Renal pelvis (tissue), 4 donors: ENCODE data around the gene DLGAP1. TPM values are rescaled to one million over a fixed set of nuclear protein-coding genes. Genes with fewer than 3 reads are reported as not detected.

Experiments used
- DNase-seq: peaks from one replicate; pipeline ENCODE4 v3.0.0-alpha.2; 2013
- polyA plus RNA-seq, 3 donors: library from polyadenylated mRNA; unstranded; fragments of 120-200 nt; gene quantifications; one replicate each; pipeline ENCODE4 v1.2.1, GENCODE V29; 2013; ENCODE audit not compliant: insufficient read length in 3 of 3

DLGAP1 gene
- polyA plus RNA-seq, 3 donors: 4.7 to 5.1 (median 5.0) TPM

DNA sequence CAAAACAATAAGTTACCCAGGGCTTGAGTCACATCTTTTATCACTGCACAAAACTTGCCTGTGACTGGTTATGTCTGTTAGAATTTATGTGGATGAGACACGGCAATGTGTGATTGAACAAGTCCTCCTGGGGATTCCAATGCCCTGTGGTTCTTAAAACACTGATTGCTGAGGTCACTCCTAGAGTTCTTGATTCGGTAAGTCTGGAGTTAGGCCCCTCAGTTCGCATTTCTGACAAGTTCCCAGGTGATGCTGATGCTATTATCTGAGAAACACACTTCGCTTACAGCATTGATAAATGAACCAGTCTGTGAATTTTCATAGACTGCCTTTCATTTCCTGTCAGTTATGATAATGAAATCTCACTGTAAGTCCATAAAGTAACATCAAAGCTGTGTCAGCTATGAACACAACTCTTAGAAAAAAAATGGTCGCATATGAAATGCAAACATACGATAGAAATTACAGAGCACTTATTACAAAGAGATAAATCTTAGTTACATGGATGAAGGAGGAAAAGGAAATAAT lies 214.0 kb downstream of the DLGAP1 start:
- no peak for DNase-seq

DNA sequence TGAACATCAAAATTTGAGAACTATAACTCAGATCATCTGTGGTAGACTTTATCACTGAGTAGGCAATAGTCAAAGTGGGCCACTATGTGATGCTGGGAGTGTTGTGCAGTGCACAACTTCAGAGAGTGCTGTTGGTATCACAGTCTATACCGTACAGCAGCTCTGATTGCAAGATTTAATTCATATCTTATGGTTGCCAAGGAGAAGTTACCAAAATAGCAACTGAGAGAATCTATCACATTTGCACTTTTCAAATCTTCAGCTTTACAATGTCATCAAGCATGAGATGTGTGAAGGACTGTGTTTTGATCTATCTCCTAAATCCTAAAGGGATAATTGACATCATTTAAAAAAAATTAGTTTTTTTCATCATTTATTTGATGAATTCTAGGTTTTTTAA lies 216.1 kb downstream of the DLGAP1 start:
- DNase-seq: no peak

DNA sequence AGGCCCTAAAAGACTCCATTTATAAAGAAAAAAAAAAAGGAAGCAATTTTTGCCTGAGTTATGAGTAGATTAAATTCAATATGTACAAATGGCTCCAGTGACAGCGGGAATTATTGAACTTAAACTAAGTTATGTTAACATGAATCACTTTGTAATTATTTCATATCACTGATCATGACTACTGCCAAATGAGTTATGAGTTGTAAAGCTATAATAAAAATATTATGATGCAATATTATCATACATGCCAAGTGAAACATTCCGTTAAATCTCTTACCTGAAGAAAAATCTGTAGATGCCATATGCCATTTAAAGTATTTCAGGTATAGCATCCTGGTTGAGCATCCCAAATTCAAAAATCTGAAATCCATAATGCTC lies 217.5 kb downstream of the DLGAP1 start:
- no peak for DNase-seq

DNA sequence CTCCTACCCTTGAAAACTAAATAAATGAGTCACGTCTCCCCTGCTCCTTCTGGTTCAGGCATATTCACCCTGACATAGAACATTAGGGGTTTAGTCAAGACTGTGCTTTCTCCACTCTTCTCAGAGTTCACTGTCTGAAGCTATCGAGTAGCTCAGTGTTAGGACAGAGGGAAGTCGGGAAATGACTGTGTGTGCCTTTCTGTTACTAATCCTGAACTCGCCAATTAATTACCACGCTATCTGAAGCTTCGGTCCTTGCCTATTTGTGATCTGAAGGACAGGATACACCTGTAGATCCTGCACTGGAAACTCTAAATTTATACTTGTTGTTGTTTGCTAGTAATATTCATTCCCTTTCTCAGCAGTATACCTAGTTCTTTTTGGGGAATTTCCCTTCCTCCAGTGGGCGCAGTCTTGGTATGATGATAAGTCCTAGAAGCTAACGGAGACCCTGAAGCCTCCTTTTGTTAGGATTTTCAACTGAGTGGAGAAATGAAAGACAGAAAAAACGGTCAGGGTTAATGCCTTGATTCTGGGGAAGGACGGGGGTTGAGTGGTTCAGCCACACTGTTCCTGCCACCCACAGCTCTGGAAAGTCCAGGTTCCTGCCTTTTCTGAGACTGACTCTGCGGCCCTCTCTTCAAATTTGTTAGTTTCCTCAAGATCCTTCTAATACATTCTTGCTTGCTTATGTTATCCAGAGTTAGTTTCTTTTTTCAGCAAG lies 218.0 kb downstream of the DLGAP1 start:
- DNase-seq: no peak

DNA sequence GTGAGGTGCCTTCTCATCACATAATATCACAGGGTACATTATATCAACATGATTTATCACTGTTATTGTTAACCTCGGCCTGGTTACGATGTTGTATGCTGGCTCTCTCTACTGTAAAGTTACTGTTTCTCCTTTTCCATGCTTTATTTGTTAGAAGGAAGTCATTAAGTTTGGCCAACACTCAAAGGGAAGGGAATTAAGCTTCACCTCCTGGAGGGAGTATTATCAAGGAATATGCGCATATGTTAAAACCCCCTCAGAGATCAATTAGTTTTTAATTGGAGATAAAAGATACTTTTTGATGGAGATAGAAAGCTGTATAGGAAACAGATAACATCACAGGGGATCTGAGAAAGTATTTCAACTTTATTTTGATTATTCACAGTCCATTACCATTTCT lies 221.6 kb downstream of the DLGAP1 start:
- DNase-seq: no peak

DNA sequence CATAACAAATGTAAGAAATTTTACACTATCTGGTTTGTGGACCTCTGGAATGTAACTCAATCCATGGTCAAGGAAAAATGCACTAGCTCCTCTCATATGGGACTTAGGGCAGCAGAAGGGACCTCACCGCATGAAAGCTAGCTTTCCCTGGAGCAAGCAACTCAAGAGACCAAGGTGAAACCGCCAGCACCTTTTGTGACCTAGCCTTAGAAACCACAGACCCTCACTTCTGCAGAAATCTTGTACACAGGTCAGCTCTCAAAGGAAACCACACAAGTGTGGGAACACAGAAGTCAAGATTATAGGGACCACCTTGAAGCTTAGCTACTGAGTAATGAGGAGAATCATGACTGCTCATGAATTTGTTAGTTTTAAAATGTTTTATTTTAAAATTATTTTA lies 222.5 kb downstream of the DLGAP1 start:
- no peak for DNase-seq

DNA sequence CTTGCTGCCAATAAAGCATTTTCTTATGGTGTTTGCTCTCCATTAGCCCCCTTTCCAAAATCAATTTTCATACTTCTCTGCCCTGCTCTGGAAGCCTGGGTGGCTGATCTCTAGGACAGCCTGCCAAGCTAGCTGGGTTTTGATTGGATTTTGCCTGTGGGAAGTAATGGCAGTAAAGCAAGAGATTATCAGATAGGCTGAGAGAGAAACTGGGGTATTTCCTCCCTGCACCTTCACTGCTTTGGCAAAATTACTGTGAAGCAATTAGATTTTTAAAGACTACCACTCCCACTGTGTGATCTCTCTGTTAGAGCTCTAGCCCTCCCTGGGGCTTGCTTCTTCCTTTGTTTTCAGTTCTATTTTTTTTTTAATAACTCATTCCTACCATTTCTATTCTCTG lies 223.8 kb downstream of the DLGAP1 start:
- no peak for DNase-seq

DNA sequence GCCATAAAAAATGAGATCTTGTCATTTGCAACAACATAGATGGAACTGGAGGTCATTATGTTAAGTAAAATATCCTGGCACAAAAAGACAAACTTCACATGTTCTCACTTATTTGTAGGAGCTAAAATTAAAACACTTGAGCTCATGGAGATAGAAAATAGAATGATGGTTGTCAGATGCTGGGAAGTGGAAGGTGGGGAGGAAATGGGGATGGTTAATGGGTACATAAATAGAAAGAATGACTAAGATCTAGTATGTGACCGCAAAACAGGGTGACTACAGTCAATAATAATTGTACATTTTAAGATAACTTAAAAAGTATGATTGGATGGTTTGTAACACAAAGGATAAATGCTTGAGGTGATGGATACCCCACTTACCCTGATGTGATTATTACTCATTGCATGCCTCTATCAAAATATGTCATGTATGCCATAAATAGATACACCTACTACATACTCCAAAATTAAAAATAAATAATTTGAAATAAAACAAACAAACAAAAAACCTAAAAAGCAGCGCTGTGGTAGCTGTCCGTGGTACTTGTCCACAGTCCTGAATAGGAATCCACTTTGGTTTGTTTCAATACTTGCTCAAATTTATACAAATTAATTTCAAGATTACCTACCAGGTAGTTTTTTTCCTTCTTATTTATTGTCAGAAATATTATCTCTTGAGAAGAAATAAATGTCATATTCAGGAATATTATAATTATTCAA lies 224.5 kb downstream of the DLGAP1 start:
- DNase-seq: no peak

DNA sequence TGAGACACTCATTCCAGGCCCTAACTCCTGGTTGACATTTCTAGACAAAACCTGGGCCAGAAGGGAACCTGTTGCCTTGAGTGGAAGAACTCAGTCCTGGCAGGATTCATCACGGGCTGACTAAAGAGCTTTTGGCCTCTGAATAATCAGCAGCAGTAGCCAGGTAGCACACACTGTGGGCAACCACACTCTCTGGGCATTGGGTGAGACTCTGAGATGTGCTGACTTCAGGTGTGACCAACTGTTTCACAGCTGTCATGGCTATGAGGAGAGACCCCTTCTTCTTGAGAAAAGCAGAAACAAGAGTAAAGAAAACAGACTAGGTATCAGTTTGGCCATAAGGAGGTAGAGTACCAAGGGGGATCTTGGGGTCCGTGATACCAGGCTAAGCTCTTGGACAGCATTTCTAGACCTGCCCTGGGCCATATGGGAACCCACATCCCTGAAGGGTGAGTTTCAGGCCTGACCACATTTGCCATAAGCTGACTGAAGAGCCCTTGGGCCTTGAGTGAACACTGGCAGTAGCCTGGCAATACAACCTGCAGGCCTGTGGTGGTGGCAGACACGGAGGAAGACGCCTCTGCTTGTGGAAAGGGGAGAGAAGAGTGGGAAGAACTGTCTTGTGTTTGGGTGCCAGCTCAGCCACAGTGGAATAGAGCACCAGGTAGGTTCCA lies 230.9 kb downstream of the DLGAP1 start:
- no peak for DNase-seq

DNA sequence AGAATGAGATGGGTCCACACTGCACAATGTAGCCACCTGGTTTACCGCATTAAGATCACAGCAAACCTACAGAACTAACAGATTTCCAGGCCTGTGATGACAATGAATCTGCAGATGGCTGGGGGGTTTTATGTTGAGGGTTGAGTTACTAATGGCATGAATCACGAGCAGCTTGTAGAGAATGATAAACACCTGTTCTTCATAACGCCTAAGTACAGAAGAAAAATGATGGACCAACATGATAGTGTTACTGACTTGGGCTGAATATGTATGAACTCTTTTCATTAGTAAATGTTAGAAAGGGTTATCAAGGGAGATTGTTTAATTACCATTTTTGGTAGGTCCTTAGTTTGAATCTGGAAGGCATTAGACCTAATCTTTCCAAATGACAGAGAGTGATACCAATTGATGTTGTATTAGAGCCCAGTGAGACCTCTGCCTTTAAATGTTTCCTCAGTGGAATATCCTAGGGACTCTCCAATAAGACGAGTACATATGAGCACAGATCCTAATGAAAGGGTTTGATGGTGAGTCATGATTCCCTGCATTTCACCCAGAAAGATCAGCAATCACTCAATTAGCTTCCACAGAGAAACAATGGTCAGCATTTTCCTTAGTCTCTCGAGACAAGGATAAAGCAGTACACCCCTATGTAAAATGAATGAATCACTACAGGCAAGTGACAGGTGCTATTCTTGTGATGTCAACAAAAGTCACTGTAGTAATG lies 243.8 kb downstream of the DLGAP1 start:
- DNase-seq: no peak

DNA sequence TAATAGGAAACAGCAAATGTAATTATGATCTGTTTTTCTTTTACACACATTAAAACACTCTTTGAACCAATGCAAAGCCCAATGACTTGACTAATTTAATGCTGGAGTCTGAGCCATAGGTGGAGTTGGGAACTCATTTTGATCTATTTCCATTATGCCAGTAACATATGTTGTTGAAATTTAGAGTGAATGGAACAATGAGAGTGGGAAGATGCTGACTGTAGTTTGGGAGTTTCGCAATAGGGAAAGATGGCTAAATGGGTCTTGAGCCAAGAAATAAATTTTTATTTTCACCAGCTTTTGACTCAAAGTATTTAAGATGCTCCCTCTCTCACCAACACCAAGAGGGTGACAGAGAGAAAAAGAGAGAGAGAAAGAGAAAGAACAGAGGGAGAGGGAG lies 246.7 kb downstream of the DLGAP1 start:
- DNase-seq: no peak

DNA sequence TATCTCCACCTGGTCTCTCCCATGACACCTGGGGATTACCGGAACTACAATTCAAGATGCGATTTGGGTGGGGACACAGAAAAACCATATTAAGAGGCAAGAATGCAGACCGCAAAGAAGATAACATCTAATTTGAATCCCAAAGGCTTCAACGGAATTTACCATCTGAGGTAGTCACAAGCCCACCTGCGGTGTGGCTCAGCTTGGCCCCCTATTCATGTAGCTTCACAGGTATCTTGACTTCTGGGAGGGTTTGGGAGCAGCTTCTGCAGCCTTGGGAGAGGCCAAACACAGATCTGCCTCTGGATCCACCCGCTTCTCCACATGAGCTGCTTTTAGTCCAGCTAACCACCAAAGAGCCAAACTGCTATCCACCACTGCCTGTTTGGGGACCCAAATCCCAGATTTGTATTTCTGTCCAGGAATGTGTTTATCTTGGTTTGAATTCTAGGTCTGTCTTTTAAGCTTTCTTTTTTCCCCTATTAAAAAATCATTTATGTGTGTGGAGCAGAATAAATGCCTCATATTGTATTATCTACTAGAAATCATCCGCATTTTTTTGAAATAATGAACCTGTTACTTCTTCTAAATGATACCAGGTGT lies 247.6 kb downstream of the DLGAP1 start:
- no peak for DNase-seq

DNA sequence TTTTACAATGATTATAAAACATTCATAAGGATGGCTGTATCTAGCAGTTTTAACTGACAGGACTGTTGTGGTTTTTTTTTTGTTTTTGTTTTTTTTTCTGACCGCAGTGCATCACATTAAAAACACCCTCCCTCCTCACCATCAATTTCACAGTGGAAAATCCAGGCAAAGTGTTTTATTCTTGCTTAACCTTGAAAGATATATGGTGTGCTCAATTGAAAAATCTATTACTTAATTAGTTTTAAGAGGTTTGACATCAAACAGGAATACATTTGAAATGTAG lies 250.7 kb downstream of the DLGAP1 start:
- DNase-seq: no peak

DNA sequence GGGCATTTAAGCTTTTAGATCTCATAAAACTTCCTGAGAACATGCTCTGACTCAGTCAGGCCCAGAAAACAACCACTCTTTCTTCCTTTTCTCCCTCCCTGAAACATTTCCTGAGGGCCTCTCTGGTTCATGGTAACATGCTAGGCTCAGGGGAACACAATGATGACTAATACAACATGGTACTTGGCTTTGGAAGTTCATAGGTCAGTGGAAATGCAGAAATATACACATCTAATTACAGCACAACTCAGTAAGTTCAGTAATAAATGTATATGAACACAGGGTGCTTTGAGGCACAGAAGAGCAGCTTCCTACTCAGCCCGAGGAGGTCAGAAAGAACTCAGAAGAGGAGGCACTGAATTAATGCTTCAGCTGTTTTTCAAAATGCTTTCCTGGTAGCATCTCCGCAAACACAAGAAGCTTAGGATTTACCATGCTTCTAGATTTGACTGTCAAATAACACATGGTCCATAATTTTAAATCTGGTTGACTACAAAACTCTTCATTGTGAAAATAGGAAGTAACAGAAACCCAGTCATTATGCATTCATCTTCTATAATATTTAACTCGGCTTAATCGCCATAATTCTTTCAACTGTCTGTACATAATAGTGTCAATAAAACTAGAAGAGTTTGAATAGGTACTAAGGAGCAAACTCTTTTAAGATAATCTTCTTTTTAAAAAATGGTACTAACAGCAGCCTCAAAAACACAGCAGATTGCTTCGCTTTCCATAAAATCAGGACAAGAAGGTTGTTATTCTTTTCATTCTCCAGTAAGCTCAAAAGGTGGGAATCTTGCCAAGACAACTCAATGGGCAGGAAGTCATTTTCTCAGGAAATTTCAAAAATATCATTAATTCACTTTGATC lies 251.3 kb downstream of the DLGAP1 start:
- peak; percentile 54 for DNase-seq

DNA sequence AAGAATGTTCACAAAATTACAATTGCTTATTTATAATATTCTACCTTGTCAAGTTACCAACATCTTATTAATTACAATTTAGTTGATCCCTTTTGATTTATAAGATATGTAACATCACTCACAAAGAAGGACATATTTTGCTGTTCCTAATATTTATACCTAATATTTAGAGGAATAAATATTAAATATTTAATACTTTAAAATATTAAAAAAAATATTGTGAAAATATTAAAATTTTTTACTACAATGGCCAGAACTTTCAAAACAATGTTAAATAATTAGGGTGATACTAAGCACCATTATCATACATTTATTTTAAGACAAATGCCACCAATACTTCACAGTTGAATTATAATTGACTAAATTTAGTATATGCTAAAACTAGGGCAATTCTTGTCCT lies 254.7 kb downstream of the DLGAP1 start:
- no peak for DNase-seq

DNA sequence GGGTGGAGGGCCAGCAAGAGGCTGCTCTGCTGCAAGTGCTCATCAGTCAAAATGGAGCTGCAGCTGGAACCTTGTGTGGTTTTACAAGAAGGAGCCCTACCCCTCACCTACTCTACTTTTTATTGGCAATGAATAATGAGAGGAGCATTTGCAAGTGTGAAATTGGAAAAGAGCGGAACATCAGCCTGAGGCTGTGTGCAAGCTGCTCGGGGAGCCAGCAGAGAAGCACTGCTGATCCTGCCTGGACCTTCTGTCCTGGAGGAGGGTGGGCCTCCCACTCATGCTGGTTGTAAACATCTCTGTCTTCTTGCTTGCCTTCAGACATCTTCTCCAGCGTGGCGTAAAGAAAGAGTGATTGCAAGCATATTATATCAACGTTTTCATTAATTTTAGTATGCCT lies 256.2 kb downstream of the DLGAP1 start:
- DNase-seq: no peak

DNA sequence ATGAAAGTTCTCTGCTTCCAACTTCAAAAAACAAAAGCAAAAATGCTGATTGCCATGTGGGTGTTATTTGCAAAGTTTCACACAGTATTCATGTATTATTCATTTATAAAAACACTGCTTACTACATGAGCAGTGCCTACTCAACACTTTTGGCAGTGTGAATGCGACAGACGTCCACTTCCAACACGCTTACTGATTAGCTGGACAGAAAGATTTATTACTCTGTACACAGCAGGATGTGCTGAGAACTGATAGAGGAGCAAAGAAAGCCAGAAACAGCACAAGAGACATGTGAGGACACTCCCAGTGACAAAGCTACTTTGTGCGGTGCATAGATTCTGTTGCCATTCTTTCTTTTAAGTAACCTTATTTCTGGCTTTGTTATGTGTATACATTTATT lies 258.8 kb downstream of the DLGAP1 start:
- no peak for DNase-seq

DNA sequence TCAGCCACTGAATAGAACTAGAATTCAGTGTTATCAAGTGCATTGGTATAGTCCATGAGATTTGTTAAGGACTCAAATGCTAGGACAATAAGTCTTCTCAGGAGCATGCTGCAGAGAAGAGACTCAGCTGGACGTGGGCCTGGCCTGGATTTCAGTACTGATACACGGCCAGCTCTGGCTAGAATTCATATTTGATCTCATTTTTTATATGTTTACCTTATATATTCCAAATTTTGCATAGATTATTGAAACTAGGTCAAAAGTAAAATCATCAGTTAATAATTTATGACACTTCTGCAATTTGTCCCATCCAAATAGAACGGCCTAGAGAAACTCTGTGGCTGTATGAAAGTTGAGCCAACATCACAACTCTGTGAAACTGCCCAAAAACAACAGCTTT lies 262.0 kb downstream of the DLGAP1 start:
- no peak for DNase-seq

DNA sequence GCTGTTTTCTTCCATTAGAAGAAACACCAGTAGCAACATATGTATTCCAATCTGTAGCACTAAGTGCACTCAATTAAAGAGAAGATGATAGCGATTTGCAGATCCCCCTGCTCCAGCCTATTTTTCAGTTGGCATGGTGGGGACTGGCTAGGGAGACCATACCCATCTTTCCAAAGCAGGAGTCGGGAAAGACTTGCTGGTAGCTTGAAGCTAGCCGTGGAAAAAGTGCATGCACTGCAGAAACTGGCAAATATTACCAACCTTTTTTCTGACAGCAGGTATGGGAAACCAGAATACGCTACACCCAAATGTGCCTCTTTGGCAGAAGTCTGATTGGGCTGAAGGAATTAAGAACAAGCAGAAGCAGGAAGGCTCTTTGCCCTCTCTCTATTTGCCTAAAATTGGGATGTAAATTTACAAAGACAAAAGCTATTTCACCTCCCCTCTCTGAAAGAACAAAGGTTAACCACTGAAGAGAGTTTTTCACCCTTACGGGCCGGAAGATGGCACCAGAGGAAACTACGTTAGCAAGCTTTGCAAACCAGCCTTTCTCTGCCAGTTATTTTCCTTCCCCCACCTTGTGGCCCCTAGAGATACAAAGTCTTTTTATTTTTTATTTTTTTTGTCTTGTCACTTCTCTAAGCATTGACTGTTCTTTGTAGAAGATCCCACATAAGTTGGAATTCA lies 273.1 kb downstream of the DLGAP1 start:
- no peak for DNase-seq

DNA sequence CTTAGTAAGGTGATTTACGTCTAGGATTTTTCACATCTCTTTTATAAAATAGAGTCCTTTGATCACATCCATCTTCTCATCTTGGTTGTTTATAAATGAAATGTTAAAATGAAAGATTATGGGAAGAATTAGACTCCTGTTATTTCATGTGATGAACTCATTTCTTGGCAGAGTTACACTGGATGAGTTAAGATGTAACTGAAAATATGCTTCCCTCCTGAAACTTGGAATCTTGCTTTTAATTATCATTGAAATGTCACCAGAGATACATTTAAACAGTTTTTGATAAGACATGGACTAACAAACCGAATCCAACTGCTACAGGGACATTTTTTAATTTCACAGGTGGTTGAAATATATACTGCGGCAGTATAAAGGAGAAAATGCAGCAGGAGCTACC lies 274.0 kb downstream of the DLGAP1 start:
- no peak for DNase-seq
